Stimulated activated CD8-positive, alpha-beta memory T cell treated with anti-CD3 and anti-CD28 coated beads, Interleukin-4, amount 100 ng/mL, for 24 hours (primary cell): ENCODE results near the gene OR10T2.
"Not testable (repeated sequence)": the region's sequence is repeated elsewhere in the genome, so short reads cannot be mapped to it uniquely, and the experiment has no call there.

Experiments
- DNase-seq: peaks from one replicate; pipeline ENCODE4 v3.0.0-alpha.2; 2020; ENCODE audit warnings: low read depth

The OR10T2 gene

GRCh38 chr1:158355773-158356285 lies 43.4 kb downstream of the OR10T2 start:
- no peak for DNase-seq

- DNase-seq = no peak
Measured at GRCh38 chr1:158354255-158354654, 45.0 kb downstream of the OR10T2 start.

GRCh38 chr1:158353303-158354075 lies 45.8 kb downstream of the OR10T2 start, which contains the start of gene CD1E:
CD1E (plus strand) TSS chr1:158353894; CDS start chr1:158353989, 95 bp downstream.
- no peak for DNase-seq

GRCh38 chr1:158348946-158349345 lies 50.3 kb downstream of the OR10T2 start:
- not testable (repeated sequence) for DNase-seq
